ENCODE results near the gene PCDH9.
A peak's percentile ranks its signal among the peaks of the same experiment; 100 is the strongest.

Gene PCDH9

DNA sequence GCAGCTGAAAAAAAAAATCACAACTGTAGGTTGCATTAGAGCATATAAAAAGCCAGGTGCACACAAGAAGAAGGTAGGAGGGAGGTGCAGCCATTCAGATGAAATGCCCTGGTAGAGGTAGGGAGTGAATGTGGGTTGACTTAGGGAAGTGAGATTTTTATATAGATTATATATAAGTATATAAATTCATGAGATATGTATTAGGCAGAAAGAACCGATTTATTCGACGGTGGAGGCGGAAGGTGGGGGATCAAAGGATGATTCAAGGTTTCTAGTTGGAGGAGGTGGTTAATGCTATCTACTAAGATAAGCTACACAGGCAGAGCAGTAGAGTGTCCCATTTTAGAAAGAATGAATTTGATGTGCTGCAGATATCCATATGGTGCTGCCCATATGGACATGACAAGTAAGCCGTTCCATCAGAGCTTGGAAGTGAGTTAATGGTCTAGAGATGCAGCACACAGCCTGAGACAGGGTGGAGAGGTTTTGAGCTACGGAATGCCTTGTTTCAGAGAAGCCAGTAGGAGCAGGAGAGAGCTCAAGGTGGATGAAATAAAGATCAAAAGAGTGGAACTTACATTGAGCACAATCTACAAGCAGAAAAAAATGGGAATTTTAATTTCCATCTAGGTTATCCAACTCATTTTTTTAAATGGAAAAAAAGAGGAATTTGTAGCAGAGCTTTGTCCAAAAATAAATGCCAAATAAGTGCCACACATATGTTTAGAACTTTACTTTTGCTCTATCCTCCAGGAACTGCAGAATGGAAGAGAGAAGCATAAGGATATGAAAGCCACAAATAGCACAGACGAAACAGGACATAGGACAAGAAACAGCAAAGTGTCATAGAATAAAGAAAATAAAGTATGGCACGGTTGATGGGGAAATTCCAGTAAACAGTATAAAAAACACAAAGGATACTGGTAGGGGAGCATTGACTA, 177.3 kb downstream of the PCDH9 start:
- TF ChIP-seq, protein P1, sequence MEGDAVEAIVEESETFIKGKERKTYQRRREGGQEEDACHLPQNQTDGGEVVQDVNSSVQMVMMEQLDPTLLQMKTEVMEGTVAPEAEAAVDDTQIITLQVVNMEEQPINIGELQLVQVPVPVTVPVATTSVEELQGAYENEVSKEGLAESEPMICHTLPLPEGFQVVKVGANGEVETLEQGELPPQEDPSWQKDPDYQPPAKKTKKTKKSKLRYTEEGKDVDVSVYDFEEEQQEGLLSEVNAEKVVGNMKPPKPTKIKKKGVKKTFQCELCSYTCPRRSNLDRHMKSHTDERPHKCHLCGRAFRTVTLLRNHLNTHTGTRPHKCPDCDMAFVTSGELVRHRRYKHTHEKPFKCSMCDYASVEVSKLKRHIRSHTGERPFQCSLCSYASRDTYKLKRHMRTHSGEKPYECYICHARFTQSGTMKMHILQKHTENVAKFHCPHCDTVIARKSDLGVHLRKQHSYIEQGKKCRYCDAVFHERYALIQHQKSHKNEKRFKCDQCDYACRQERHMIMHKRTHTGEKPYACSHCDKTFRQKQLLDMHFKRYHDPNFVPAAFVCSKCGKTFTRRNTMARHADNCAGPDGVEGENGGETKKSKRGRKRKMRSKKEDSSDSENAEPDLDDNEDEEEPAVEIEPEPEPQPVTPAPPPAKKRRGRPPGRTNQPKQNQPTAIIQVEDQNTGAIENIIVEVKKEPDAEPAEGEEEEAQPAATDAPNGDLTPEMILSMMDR (IDR thresholded peaks at IDR 0.05; ENCODE audit: low read depth, low read length), result no peak
- no peak for DNase-seq (ENCODE audit: low read depth, low spot score)
- no peak overlapping the region for H3K4me3 ChIP-seq (ENCODE audit: low read depth, low read length)
- in situ Hi-C loops (cut with HindIII; ENCODE audit: low sequenced_read_pairs), result no loop called here

DNA sequence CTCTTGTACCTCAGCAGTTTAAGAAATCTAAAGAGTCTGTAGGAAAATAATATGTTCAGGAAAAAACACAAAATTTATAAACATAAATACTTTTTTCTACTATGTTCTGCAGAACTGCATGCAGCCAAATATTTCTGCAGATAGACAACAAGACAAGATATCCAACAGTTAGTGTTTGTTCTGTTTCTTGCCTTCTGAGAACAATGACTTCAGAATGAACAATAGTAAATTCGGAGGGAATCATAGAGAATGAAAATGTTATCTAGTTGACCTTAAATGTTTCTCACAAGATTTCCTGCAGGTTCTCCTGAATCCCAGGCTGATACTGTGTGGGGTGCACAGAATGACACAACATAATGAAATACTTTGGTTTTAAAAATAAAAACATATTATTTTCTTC, 180.4 kb downstream of the PCDH9 start:
- no peak for DNase-seq (ENCODE audit: low read depth, low spot score)
- TF ChIP-seq, protein P1 (IDR thresholded peaks at IDR 0.05; ENCODE audit: low read depth, low read length), result no peak
- no peak overlapping the region for H3K4me3 ChIP-seq (ENCODE audit: low read depth, low read length)
- in situ Hi-C loops (cut with HindIII; ENCODE audit: low sequenced_read_pairs), result no loop called here

DNA sequence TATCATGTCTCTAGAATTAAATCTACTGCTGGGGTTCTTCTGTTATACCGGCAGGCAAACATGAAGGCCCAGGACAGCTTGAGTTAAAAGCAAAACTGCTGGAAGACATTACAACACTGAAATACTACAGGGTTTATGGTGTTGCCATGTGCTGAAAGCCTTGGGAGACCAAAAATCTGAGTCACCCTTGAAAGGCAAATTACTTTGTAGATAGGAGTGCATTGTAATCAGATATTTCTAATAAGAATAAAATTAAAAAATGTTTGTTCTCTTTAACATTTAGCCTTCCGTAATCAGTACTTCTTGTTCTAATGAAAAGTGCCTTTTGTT, 181.3 kb downstream of the PCDH9 start:
- H3K4me3 ChIP-seq (ENCODE audit: low read depth, low read length), result no peak overlapping the region
- peak; percentile 85 for DNase-seq (ENCODE audit: low read depth, low spot score)
- in situ Hi-C loops (cut with HindIII; ENCODE audit: low sequenced_read_pairs), result no loop called here
- TF ChIP-seq, protein P1 (IDR thresholded peaks at IDR 0.05; ENCODE audit: low read depth, low read length), result no peak

DNA sequence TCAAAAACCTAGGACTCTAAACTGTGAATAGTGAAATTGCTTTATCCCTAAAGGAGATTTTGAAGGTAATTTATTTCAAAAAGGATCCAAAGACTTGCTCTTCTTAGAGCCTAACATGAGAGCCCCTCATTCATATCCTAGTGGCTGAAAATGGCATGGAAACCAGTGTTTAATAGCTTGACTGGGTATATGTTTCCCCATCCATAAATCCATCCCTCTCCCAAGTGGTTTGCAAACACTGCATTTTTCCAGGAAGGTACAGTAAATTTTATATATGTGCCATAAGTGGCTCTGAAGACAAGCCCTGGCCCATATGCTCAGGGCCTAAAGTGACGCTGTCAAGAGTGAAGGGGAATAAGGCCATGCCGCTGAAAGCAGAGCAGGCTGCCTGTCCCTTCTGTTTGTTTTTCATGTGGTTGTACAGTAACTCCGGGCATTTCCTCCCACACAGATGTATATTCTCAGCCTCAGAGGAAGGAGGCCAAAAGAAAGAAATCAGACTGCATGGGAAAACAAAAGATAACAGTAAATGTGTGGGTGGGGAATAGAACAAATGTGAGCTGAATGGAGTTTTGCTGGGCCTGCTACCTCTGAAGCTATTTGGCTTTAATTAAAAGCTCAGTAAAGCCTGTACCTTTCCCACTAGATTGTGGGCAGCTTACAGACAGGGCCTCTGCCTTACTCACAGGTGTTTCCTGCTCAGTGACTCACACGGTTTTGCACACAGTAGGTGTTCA, 181.9 kb downstream of the PCDH9 start:
- in situ Hi-C loops (cut with HindIII; ENCODE audit: low sequenced_read_pairs), result no loop called here
- DNase-seq (ENCODE audit: low read depth, low spot score), result peak; percentile 93
- TF ChIP-seq, protein P1 (IDR thresholded peaks at IDR 0.05; ENCODE audit: low read depth, low read length), result no peak
- H3K4me3 ChIP-seq (ENCODE audit: low read depth, low read length), result no peak overlapping the region

DNA sequence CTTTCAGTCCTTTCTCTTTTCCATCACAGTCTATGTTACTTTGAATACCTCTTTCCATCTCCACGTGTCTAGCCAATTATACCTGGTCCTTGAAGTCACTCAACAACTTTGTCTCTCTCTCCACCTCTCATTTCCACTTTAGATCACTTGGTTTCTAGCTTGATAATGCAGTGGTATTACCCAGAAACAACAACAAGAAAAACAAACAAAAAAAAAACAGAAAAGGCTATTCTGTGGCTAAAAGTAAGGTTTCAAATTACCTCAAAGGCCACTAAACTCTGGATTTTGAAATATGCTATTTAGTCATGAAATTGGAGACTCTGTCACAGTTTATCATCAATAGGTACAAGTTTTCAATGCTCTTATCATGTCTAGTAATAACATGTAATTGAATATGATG, 184.8 kb downstream of the PCDH9 start:
- in situ Hi-C loops (cut with HindIII; ENCODE audit: low sequenced_read_pairs), result no loop called here
- TF ChIP-seq, protein P1 (IDR thresholded peaks at IDR 0.05; ENCODE audit: low read depth, low read length), result no peak
- no peak overlapping the region for H3K4me3 ChIP-seq (ENCODE audit: low read depth, low read length)
- DNase-seq (ENCODE audit: low read depth, low spot score), result no peak

DNA sequence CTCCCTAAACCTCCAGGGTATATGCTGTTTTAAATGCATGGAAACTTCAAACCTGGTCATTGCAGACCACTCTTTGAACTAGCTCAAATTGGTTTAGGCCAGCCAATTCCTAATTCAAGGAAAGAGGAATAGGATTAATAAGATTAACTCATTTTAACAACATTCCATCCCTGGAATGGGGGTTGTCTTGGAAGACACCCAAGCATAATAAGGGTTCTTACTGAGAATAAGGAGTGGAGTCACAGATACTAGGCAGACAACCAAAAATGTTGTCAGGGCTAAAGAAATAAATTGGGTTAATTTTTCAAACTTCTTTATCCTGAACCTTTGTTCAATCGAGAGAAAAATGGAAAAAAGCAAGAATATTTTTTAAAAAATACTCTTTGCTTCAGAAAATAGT, 186.2 kb downstream of the PCDH9 start:
- DNase-seq (ENCODE audit: low read depth, low spot score), result peak; percentile 80

More for the DNA sequence above, 186.2 kb downstream of the PCDH9 start:
- no peak overlapping the region for H3K4me3 ChIP-seq (ENCODE audit: low read depth, low read length)
- TF ChIP-seq, protein P1 (IDR thresholded peaks at IDR 0.05; ENCODE audit: low read depth, low read length), result no peak
- in situ Hi-C loops (cut with HindIII; ENCODE audit: low sequenced_read_pairs), result no loop called here

Data from astrocyte of the spinal cord (primary cell).